ENCODE measurements around the gene ABL1. TPM values are rescaled to one million over a fixed set of nuclear protein-coding genes. Genes with fewer than 3 reads are reported as not detected.

Gene ABL1
- total RNA-seq, 1 experiment from 2014 or later = 83.6 TPM

DNA sequence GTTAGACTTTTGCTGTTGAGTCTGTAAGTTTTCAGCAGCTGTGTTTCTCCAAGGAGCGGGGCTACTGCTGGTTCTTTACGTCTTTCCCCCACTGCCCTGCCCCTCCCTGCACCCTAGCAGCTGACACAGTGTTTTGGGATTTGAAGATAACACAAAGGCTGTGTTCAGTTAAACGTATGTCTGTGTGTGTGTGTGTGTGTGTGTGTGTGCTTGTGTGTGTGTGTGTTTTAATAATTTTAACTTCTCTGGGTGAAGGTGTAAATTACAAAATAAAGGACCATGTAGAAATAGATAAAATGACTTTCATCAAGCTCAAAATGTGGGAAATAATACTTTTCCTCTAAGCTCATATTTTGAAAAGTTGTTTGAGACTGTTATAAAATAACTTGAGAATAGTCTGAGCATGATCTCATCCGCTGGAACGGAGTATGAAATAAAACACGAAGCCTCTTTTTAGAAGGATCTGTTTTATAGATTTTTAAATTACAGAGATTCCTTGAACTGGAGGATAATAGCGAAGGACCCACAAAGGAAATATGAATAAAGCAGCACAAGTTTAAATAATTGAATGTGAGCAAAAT is 10.9 kb downstream of the ABL1 start:
- no peak for DNase-seq
- H3K4me3 Mint-ChIP-seq = no peak overlapping the region; a peak in 2 of 5 replicates
- Histone ChIP-seq H2AK5ac (ENCODE audit: insufficient read length, low read length) (no peak overlapping the region), H3K27ac (ENCODE audit: insufficient read length, low read depth, low read length) (no peak overlapping the region), H3K9ac (ENCODE audit: extremely low read depth, insufficient read length, low read length) (no peak overlapping the region), H3K27me3 (ENCODE audit: insufficient read depth, low read length) (no peaks in the 10 kb centered on the region), H3K79me1 (ENCODE audit: insufficient read depth, low read depth, low read length, poor library complexity, severe bottlenecking) (peaks cover 8% of the 10 kb centered on the region), H2BK5ac (ENCODE audit: insufficient read length, low read length) (no peak overlapping the region), H3T11ph (ENCODE audit: low read length) (no peak overlapping the region), H4K91ac (ENCODE audit: insufficient read length, low read depth, low read length) (no peak overlapping the region), H3K18ac (ENCODE audit: insufficient read length, low read depth, low read length) (no peak overlapping the region), H4K5ac (ENCODE audit: insufficient read length, low read depth, low read length) (no peak overlapping the region), H3K79me2 (ENCODE audit: insufficient read depth, low read length) (peaks cover 21% of the 10 kb centered on the region), H3K9me3 (ENCODE audit: control insufficient read depth, low read depth, low read length) (no peaks in the 10 kb centered on the region), H3K23me2 (ENCODE audit: insufficient read length, low read depth, low read length, poor library complexity, severe bottlenecking) (no peaks in the 10 kb centered on the region), H2BK120ac (ENCODE audit: low read depth, low read length, poor library complexity, severe bottlenecking) (no peak overlapping the region), H3K14ac (ENCODE audit: insufficient read depth, low read length) (no peak overlapping the region), H4K20me1 (ENCODE audit: control insufficient read depth, insufficient read depth, insufficient read length) (no peaks in the 10 kb centered on the region), H2BK15ac (ENCODE audit: low read depth, low read length) (no peak overlapping the region), H3K4me1 (ENCODE audit: insufficient read depth, low read length) (peaks cover 4% of the 10 kb centered on the region; the same call in 1 of the 2 replicates), H2BK12ac (ENCODE audit: insufficient read length, low read depth, low read length) (no peak overlapping the region), H3K4me2 (ENCODE audit: insufficient read depth, insufficient read length, low read length) (no peak overlapping the region), H3K23ac (ENCODE audit: insufficient read length, low read depth, low read length) (no peak overlapping the region), H4K8ac (replicated peaks; ENCODE audit: insufficient read length, low read depth, low read length) (no peak overlapping the region), H2AFZ (ENCODE audit: low read length) (no peak overlapping the region), H2BK20ac (ENCODE audit: low read depth, low read length, poor library complexity, severe bottlenecking) (no peak overlapping the region), H3K4ac (ENCODE audit: low read depth, low read length) (no peak overlapping the region), H3K56ac (ENCODE audit: insufficient read length, low read depth, low read length) (no peak overlapping the region)
- no peaks in the 10 kb centered on the region for H3K27me3 Mint-ChIP-seq (ENCODE audit: low read depth)
- no CpG with 5 or more reads among the region's 7 CpGs for WGBS (ENCODE audit: extremely low coverage, insufficient read length, low lambda C conversion rate)
- peaks cover 2 to 14% (median 8%) of the 10 kb centered on the region in 3 experiments for H3K36me3 Mint-ChIP-seq (ENCODE audit: insufficient read depth in 1 of 3, low read depth in 3 of 3)
- no peaks in the 10 kb centered on the region for H3K9me3 Mint-ChIP-seq
- H3K27ac Mint-ChIP-seq = peak overlapping the region; percentile 8 to 78 (median 51); a peak in 5 of 7 replicates
- peaks cover 59 to 65% of the 10 kb centered on the region in 2 experiments for H3K4me1 Mint-ChIP-seq
- TF ChIP-seq, protein P1, sequence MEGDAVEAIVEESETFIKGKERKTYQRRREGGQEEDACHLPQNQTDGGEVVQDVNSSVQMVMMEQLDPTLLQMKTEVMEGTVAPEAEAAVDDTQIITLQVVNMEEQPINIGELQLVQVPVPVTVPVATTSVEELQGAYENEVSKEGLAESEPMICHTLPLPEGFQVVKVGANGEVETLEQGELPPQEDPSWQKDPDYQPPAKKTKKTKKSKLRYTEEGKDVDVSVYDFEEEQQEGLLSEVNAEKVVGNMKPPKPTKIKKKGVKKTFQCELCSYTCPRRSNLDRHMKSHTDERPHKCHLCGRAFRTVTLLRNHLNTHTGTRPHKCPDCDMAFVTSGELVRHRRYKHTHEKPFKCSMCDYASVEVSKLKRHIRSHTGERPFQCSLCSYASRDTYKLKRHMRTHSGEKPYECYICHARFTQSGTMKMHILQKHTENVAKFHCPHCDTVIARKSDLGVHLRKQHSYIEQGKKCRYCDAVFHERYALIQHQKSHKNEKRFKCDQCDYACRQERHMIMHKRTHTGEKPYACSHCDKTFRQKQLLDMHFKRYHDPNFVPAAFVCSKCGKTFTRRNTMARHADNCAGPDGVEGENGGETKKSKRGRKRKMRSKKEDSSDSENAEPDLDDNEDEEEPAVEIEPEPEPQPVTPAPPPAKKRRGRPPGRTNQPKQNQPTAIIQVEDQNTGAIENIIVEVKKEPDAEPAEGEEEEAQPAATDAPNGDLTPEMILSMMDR (conservative IDR thresholded peaks at IDR 0.05) = no peak
